Colonic mucosa (tissue), 4 donors: ENCODE measurements around the gene SNRK. TPM values are rescaled to one million over a fixed set of nuclear protein-coding genes. Genes with fewer than 3 reads are reported as not detected.

Experiments used
- DNase-seq: peaks from one replicate; pipeline ENCODE4 v3.0.0-alpha.2; 2020
- H3K27ac ChIP-seq: fragments of 200-600 bp; one replicate; pipeline ENCODE4 v1.8.0; 2021
- H3K27me3 ChIP-seq: fragments of 200-600 bp; one replicate; pipeline ENCODE4 v1.8.0; 2021
- H3K36me3 ChIP-seq: fragments of 200-600 bp; one replicate; pipeline ENCODE4 v1.8.0; 2021
- H3K4me1 ChIP-seq: fragments of 200-600 bp; one replicate; pipeline ENCODE4 v1.8.0; 2021; ENCODE audit warnings: mild to moderate bottlenecking
- H3K4me3 ChIP-seq: fragments of 200-600 bp; one replicate; pipeline ENCODE4 v1.8.0; 2021
- H3K9ac ChIP-seq, 2 donors: one replicate each; pipeline ENCODE4 v1.7.0; 2013; ENCODE audit warnings: control low read depth in 2 of 2, low read depth in 2 of 2, low read length in 2 of 2
- H3K9me3 ChIP-seq: fragments of 200-600 bp; one replicate; pipeline ENCODE4 v1.8.0; 2021
- CTCF ChIP-seq: fragments of 200-600 bp; IDR thresholded peaks from one replicate; pipeline ENCODE4 v1.8.0; 2022; ENCODE audit warnings: antibody characterized with exemption, mild to moderate bottlenecking
- intact Hi-C: fragments of 100-400 bp; cut with DNase I; formaldehyde crosslinking; loops from one replicate; pipeline ENCODE4 v1.14.1; 2022
- total RNA-seq, 2 donors: library from RNA; stranded (reverse); fragmentation: NEBNext Ultra II Directional in 1 of 2; extraction: Animal tissue kit (Norgen Biotek cat#: 25700) in 1 of 2; gene quantifications; one replicate each; pipeline ENCODE4 v1.2.1, GENCODE V29; 2021
- donor health status: healthy.
- donor health status: DM: no; HTN: no; CAD: no.
- donor health status: DM: no; HTN: no; CAD: no.

SNRK gene
- total RNA-seq, 2 donors from 2014 or later, result 19.7 to 48.2 TPM

- Histone ChIP-seq H3K27me3 (no peaks in the 10 kb centered on the region), H3K4me1 (no peaks in the 10 kb centered on the region), H3K36me3 (no peaks in the 10 kb centered on the region), H3K9me3 (no peaks in the 10 kb centered on the region), H3K4me3 (no peak overlapping the region), H3K27ac (no peak overlapping the region), H3K9ac (no peak overlapping the region)
- intact Hi-C loops, result no loop called here
- no peak for DNase-seq
- no peak for TF ChIP-seq CTCF
Observed at GRCh38 chr3:43304126-43304525, 17.8 kb downstream of the SNRK start.

- no peaks in the 10 kb centered on the region for H3K36me3 ChIP-seq
- TF ChIP-seq CTCF, result no peak
- no peaks in the 10 kb centered on the region for H3K4me1 ChIP-seq
- H3K9ac ChIP-seq, result no peak overlapping the region
- intact Hi-C loops, result no loop called here
- no peak overlapping the region for H3K27ac ChIP-seq
- DNase-seq, result no peak
- no peak overlapping the region for H3K4me3 ChIP-seq
- no peaks in the 10 kb centered on the region for H3K27me3 ChIP-seq
- no peaks in the 10 kb centered on the region for H3K9me3 ChIP-seq
Observed at GRCh38 chr3:43307226-43307625, 20.9 kb downstream of the SNRK start.

- Histone ChIP-seq H3K27ac (no peak overlapping the region), H3K4me3 (no peak overlapping the region), H3K4me1 (no peaks in the 10 kb centered on the region), H3K9ac (no peak overlapping the region), H3K9me3 (no peaks in the 10 kb centered on the region), H3K27me3 (no peaks in the 10 kb centered on the region), H3K36me3 (no peaks in the 10 kb centered on the region)
- intact Hi-C loops, result no loop called here
- TF ChIP-seq CTCF, result no peak
- DNase-seq, result no peak
Observed at GRCh38 chr3:43307649-43308048, 21.3 kb downstream of the SNRK start.

- no peak overlapping the region for H3K9ac ChIP-seq
- no peaks in the 10 kb centered on the region for H3K4me1 ChIP-seq
- H3K4me3 ChIP-seq, result no peak overlapping the region
- DNase-seq, result no peak
- intact Hi-C loops, result no loop called here
- H3K9me3 ChIP-seq, result no peaks in the 10 kb centered on the region
- H3K27me3 ChIP-seq, result no peaks in the 10 kb centered on the region
- no peak overlapping the region for H3K27ac ChIP-seq
- no peak for TF ChIP-seq CTCF
- H3K36me3 ChIP-seq, result no peaks in the 10 kb centered on the region
Observed at GRCh38 chr3:43309372-43310305, 23.3 kb downstream of the SNRK start.

- H3K27me3 ChIP-seq, result no peaks in the 10 kb centered on the region
- H3K36me3 ChIP-seq, result no peaks in the 10 kb centered on the region
- H3K9me3 ChIP-seq, result no peaks in the 10 kb centered on the region
- no peaks in the 10 kb centered on the region for H3K4me1 ChIP-seq
- TF ChIP-seq CTCF, result no peak
- no peak overlapping the region for H3K4me3 ChIP-seq
- H3K27ac ChIP-seq, result no peak overlapping the region
- no peak overlapping the region for H3K9ac ChIP-seq
- intact Hi-C loops, result no loop called here
- DNase-seq, result no peak
Observed at GRCh38 chr3:43316783-43317460, 30.6 kb downstream of the SNRK start.
